NCI-H2107 treated with DMSO at 0.1 percent for 48 hours (cell line): ENCODE measurements around the gene PCYT2.
"Not testable (repeated sequence)": the region's sequence is repeated elsewhere in the genome, so short reads cannot be mapped to it uniquely, and the experiment has no call there.

Source experiments
- DNase-seq: peaks from one replicate; lab custom pipeline; 2025; ENCODE audit not compliant: unreplicated experiment; lab: John Stamatoyannopoulos, UW

The PCYT2 gene

DNA sequence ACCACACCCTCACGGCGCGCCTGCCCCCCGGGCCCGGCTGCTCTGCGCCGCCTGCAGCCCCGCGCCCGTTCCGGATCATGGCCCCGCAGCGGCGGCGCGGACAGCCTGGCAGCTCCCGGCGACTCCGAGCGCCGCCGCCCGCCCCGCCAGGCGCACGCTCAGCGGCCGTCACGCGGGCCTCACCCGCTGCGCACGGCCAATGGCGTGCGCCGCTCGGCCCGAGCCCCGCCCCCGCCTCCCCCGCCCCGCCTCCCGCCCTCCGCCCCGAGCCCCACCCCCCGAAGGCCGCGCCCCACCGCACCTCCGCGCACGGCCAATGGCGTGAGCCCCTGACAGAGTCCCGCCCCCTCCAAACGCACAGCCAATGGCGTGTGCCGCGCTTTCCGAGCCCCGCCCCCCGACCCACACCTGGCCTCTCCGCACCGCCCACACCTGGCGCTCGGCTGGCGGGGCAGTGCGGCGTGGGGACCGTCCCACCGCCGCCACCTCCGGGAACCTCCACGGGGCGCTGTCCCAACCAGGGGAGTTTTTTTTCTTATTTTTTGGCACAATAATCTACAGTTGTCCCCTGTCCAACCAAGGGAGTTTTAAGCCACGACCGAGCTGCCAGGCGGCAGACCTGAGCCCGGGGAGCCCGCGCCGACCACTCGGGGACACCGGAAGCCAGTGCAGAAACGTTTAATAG is at the start of gene PCYT2:
PCYT2 (minus strand) TSS at position 123 of the 685 bp plus-strand sequence; CDS start at position 79, 44 bp downstream.
- DNase-seq, result peak; percentile 66

DNA sequence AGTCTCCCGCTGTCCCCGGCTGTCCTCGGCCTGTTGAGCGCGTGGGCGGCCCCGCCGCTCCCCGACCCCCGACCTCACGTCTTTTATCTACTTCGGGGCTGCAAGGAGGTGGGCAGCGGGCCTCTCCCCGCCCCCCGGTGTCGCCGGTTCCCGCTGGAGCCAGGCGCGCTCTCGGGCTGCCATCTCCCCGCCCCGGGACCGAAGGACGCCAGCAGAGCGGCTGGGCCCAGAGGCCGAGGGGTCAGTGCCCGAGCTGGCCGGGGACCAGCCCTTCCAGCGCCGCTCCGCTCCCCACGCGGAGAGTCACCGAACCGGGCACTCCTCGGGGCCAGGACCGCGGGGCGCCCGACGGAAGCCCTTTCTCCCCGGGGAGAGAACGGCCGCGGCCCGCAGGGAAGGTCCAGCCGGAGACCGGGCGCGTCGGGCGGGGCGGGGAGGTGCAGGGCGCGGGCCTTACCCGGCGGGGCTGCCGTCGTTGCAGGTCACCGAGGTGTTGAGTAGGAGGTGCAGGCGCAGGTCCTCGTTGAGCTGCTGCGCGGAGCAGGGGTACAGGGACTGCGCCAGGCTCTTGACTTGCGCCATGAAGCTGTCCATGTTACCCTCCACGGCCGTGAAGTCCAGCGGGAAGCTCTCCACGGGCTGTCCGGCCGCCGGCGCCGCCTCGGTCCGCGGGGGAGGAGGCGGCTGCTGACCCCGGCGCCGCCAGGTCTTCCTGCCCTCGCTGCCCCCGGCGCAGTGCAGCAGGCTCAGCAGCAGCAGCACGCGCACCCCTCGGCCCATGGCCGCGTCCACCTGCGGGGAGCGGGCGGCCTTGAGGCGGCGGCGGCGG is 49.1 kb upstream of the PCYT2 start:
- no peak for DNase-seq

DNA sequence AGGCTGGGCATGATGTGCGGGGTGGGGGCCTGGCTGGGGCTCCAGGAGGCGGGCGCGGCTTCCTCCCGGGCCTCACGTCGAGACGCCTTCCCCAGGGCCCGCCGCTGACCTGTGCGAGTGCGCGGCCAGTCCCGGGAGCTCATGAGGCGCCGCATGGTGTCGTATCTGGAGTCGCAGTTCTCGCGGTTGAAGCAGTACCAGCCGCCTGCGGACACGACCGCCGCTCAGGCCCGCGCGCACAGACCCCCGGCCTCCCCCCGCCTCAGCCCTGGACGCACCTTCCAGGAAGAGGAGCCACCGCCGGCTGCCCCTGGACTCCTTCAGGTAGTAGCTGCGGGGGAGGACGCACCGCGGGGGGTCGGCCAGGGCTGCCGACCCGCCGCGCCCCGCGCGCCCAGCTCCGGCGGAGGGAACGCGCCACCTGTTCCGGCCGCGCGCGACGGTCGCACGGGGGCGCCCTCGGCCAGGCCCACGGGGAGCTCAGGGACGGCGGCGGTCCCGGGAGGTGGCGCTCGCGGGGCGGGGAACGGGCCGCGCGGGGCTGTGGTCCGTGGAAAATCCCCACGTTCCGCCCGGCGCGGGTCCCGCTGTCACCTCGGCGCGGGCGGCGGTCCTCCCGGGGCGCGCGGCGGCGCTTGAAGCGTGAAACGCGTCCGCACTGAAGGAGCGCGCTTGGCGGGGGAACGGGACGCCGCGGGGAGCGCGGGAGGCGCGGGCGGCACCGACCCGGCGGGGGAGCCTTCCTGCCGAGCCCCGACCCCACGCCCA is 48.3 kb upstream of the PCYT2 start:
- no peak for DNase-seq

DNA sequence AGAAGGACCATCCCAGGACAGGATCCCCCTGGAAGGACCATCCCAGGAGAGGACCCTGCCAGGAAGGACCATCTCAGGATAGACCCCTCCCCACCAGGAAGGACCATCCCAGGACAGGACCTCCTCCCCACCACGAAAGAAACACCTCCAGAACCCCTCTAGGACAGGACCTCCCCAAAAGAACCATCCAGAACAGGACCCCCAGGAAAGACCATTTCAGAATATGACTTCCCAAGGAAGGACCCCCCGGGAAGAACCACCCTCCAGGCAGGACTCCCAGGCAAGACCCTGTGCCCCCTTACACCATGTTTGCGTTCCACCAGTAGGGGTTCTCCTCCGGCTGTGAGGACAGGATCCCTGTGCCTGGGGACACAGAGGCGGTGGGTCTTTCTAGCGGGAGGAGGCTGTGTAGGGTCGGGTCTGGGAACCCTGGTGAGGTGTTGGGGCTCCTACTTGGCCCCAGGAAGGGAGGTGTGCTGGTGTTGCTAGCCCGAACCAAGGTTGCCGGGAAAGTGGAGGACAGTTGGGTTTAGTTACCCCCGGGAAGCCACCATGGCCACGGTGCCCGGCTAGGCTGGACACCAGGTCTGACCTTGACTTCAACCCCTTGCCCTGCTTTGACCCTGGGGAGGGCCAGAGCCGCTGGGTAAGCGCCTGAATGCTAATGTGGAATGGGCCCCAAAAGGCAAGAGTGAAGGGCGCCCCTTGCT is 47.6 kb upstream of the PCYT2 start:
- DNase-seq, result no peak

DNA sequence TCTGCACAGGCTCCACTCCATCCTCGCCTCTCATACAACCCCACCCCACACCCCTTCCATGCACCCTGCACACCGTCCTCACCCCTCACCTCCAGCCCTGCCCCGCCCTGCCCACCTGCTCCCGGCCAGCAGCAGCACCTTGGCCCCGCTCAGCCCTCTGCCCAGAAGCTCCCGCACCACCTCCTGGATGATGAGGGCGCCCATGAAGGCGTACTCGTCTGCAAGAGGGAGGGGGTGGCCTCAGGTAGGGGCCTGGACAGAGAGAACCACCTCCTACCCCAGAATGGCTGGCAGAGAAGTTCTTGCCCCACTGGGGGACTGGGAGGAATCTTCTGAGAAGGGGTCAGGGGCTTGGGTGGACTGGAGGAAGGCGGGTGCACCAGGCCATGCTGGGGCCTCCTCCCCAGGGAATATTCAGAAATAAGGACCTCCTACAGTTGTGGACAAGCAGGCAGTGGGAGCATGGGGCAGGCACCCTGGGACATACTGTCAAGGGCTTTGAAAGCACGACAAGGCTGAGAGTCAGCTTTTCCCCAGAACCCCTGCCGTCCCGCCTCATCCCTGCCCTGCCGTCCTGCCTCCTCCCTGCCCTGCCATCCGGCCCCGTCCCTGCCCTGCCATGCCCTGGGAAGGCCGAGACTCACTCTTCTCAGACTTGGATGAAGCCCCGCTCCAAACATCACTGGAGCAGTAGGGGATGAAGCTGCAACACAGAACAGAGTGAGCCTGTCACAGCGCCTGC is 46.7 kb upstream of the PCYT2 start:
- DNase-seq, result no peak

DNA sequence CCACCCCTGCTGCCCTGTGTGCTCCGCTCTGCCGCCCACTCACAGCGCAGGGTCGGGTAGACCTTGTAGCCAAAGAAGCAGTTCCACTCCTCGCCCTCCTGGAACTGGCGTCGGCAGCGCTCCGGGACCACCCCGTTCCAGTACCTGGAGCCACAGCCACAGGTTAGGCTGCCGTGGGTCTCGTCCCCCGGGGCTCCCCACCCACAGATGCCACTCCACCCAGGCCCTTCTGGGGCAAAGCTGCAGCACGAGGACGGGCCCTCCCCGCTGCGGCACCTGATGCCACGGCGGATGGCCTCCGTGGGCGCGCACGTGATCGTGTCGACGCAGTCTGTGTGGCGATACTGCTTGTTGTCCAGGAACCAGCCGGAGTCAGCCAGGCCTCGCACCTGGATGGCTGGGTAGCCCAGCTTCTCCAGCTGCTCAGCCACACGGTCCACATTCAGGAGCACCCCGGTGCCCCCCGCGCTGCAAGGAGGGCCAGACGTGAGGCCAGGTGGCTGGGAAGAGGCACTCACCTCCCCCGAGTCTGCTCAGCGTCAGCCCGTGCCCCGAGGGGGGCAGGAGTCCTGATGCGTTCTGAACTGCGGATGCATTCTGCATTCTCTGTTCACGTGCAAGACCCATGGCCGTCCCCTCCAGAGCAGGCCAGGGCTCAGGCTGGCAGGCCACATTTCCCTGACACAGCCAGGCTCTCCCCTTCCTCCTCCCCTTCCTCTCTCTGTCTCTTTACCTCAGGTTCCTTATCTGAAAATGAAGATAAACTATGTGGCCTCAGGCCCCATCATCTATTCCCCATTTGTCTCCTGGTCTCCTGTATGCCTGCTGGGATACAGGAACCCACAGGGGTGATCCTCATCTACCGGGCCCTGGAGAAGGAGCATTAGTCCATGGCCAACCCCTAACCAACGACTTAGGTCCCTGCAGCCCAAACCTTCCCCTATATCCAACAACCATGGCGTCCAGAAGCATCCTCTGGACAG is 45.7 kb upstream of the PCYT2 start:
- DNase-seq, result no peak

DNA sequence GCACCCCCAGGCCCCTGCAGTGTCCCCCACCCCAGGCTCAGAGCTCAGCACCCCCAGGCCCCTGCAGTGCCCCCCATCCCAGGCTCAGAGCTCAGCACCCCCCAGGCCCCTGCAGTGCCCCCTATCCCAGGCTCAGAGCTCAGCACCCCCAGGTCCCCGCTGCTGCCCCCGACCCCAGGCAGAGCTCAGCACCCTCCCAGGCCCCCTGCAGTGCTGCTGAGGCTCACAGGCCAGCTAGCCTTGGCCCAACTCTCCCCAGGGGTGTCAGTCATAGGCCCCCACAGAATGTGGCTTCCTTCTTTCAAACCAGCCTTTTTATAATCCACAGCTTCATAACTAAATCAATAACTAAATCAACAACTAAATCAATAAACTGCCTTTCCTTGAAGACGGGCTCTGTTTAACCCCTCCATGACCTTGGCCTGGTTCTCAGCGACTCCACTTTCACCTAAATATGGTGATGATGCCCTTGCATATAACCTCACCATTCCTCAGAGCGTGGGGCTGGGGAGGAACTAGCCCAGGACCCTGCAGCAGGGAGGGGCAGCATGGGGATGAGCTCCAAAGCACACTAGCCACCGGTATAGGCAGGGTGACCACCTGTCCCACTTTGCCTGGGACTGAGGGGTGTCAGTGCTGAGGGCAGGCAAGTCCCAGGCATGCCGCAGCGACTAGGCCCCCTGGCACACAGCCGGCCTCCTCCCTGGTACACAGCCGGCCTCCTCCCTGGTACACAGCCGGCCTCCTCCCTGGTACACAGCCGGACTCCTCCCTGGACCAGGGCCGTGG is 44.8 kb upstream of the PCYT2 start:
- DNase-seq, result no peak

DNA sequence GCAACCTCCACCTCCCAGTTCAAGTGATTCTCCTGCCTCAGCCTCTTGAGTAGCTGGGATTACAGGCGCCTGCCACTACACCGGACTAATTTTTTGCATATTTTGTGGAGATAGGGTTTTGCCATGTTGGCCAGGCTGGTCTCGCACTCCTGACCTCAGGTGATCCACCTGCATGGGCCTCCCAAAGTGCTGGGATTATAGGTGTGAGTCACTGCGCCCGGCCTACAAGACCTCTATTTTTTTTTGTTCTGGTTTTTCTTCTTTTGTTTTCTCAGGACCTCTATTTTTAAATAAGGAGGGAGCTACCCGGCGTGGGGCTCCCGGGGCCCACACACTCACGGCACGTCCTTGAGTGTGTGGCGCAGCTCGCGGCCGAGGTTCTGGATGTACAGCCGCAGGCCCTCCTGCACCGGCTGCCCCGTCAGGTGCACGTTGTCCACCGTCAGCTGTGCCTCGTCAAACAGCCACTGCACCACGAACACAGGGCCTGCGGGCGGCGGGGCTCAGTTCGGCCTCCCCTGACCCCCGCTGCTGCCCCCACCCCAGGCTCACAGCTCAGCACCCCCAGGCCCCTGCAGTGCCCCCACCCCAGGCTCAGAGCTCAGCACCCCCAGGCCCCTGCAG is 44.0 kb upstream of the PCYT2 start:
- DNase-seq, result no peak

DNA sequence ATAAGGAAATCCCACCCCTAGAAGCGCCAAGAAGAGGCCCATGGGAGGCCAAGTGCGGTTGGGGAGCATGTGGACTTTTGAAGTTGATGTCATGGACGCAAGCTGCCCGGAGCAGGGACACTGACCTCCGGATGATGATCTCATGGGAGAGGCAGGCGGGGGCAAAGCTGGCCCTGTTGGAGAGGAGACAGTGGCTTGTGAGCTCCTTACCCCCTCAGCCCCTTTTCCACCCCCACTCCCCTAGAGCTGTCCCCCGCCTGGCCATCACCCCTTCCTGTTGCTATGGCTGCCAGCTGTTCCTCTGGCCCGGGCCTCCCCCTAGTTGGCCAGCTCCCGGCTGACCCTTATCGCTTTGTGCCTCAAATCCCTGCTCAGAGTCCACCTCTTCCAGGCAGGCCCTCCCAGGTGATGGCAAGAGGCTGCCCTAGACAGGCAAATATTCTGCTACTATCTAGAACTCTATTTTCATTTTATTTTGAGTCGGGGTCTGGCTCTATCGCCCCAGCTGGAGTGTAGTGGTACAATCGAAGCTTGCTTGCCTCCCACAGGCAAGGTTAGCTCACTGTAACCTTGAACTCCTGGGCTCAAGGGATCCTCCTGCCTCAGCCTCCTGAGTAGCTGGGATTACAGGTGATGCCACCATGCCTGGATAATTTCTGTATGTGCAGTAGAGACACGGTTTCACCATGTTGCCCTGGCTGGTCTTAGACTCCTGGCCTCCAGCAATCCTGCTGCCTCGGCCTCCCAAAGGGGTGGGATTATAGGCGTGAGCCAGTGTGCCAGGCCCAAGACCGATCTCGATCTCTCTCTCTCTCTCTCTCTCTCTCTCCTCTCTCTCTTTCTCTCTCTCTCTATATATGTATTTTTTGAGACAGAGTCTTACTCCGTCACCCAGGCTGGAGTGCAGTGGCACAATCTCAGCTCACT is 43.2 kb upstream of the PCYT2 start:
- DNase-seq, result no peak

DNA sequence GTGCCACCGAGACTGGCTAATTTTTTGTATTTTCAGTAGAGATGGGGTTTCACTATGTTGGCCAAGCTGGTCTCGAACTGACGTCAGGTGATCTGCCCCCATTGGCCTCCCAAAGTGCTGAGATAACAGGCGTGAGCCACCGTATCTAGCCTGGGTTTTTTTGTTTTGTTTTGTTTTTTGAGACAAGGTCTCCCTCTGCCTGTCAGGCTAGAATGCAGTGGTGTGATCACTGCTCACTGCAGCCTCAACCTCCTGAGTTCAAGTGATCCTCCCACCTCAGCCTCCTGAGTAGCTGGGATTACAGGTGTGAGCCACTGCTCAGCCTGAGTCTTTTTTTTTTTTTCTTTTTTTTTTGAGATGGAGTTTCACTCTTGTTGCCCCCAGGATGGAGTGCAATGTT is 42.2 kb upstream of the PCYT2 start:
- not testable (repeated sequence) for DNase-seq

DNA sequence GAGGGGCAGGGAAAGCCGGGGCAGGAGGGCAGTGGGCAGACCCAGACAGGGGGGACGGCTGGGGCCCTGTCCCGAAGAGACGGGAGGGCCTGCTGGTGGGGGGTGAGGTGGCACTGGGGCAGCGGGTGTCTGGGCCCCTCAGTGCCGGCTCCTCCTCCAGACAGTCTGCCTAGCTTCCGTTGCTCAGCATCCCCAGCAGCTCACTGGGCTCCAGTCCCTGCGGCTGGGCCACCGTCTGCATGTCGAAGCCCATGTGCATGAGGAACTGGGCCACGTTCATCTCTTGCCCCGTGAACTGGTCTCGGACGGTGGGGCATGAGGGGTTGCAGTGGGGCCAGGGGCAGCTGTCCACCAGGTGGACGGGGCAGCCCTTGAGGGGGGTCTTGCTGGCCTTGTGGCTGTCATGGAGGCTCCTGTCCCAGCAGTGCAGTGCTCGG is 41.6 kb upstream of the PCYT2 start:
- no peak for DNase-seq

DNA sequence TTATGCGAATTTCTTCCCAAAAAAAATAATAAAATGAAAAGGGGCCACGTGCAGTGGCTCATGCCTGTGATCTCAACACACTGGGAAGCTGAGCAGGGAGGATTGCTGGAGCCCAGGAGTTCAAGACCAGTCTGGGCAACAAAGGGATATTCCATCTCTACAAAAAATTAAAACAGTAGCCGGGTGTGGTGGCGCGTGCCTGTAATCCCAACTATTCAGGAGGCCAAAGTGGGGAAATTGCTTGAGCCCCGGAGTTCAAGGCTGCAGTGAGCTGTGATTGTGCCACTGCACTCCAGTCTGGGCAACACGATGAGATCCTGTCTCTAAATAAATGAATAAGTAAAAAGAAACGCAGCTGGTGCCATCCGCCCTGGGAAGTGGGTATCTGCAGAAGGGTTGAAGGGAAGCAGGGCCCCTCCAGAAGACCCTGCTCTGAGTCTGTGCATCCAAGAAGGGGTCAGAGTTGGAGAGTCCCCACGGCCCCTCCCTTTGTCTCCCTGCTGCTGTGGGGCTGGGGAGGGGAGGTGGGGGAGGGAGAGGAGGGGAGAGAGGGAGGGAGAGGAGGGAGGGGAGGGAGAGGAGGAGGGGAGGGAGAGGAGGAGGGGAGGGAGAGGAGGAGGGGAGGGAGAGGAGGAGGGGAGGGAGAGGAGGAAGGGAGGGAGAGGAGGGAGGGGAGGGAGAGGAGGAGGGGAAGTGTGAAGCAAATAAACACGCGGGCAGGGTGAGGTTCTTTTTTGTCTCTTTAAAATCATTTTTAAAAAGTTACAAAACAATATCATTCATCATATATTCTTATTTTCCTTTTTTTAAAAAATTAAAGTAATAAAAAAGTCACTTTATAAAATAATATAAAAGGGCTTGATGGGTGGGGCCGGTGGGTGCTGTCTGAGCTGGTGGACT is 40.8 kb upstream of the PCYT2 start:
- DNase-seq, result no peak

DNA sequence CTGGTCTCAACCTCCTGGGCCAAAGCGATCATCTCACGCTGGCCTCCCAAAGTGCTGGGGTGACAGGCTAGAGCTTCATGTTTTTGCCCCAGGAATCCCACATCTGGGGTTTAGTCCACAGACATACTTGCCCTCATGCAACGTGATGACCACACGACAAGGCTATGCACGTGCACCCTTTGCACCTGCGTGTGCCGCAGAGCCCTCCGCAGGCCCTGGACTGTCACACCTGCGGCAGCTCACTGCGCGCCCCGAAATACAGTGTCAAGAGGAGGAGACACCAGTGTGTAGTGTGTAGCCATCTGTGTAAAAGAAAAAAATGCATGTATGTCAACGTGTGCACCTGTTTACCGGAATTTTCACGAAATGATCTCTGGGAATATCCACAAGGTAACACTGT is 39.3 kb upstream of the PCYT2 start:
- DNase-seq, result no peak

DNA sequence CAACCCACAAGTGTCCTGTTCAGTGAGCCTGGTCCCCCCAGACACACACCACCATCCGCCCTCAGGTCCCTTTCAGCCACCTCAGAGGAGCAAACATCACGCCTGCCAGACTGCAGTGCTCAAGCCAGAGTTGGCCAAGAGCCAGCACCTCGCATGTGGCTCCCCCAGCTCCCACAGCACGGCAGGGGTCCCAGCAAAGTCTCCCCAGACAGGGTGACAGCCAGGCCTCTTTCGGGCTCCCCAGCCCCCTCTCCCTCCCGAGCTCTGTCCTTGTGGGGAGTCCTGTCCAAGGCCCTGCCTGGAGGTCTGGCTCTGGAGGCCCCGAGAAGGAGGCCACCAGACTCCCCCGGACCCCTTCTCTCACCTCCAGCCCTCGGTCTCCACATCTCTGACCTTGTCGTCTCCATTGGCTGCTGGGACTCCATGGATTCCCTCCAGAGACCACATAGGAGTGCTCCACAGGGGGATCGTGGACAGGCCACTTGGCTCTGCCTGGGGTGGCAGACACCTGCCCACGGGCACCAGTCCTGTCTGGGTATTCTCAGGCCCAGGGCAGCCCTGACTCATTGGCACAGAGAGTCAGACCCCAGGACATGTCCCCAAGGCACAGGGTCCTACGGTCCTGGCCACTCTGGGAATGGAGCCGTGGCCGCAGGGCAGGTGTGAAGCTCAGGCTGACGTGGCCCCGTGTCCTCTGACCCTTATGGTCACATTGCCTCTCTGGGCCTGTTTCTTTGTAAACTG is 37.6 kb upstream of the PCYT2 start:
- no peak for DNase-seq

DNA sequence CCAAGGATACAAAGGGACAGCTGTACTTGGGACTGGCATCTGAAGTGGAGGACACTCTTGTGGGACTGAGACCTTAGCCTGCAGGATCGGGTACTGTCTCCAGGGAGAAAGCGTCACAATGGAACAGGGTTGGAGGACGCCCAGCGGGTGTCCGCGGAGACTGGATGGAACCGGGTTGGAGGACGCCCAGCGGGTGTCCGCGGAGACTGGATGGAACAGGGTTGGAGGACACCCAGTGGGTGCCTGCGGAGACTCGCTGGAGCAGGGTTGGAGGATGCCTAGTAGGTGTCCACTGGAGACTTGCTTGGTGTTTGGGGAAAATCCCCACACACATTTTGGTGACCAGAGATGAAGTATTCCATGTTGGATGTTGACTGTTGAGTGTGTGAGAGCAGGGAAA is 36.0 kb upstream of the PCYT2 start, which contains the start of gene MYADML2:
MYADML2 (minus strand) TSS at position 45 of the 400 bp plus-strand sequence. CDS start 5,492 bp downstream, outside the sequence.
- DNase-seq, result no peak
